OCI-LY1 (cell line): ENCODE results near the gene DNAJC25.

Experiments used
- H2AFZ ChIP-seq: fragments of 200-600 bp; sonication (generic), shearing (Covaris generic); 2 replicates; pipeline ENCODE4 v1.6.0; 2014; ENCODE audit warnings: antibody characterized with exemption, mild to moderate bottlenecking, low read length
- H3F3A ChIP-seq: fragments of 200-600 bp; sonication (generic), shearing (Covaris generic); 2 replicates; pipeline ENCODE4 v1.6.0; 2014; ENCODE audit warnings: mild to moderate bottlenecking, antibody characterized with exemption, low read length, moderate library complexity; ENCODE audit not compliant: insufficient read depth
- H3K27ac ChIP-seq: fragments of 200-600 bp; sonication (generic); 2 replicates; pipeline ENCODE4 v1.5.1; 2014; ENCODE audit warnings: low read length, mixed run types, mild to moderate bottlenecking, low read depth; ENCODE audit not compliant: poor library complexity, severe bottlenecking
- H3K27me3 ChIP-seq: fragments of 200-600 bp; sonication (generic); 2 replicates; pipeline ENCODE4 v1.6.0; 2014; ENCODE audit warnings: antibody characterized with exemption, mild to moderate bottlenecking, low read length, moderate library complexity; ENCODE audit not compliant: insufficient read depth
- H3K36me3 ChIP-seq: fragments of 200-600 bp; sonication (generic); 2 replicates; pipeline ENCODE4 v1.6.1; 2014; ENCODE audit warnings: mild to moderate bottlenecking, antibody characterized with exemption, low read length, moderate library complexity, mixed read lengths; ENCODE audit not compliant: insufficient read depth
- H3K4me1 ChIP-seq: fragments of 200-600 bp; sonication (generic); 2 replicates; pipeline ENCODE4 v1.5.1; 2014; ENCODE audit warnings: mild to moderate bottlenecking, low read length, moderate library complexity; ENCODE audit not compliant: insufficient read depth, severe bottlenecking
- H3K4me2 ChIP-seq: fragments of 200-600 bp; sonication (generic), shearing (Covaris generic); 2 replicates; pipeline ENCODE4 v1.6.1; 2014; ENCODE audit warnings: low read length
- H3K4me3 ChIP-seq: fragments of 200-600 bp; sonication (generic); 2 replicates; pipeline ENCODE4 v1.5.1; 2014; ENCODE audit warnings: low read length, low read depth, mild to moderate bottlenecking, mixed read lengths; ENCODE audit not compliant: poor library complexity, severe bottlenecking
- H3K79me2 ChIP-seq: fragments of 200-600 bp; shearing (Covaris generic); 2 replicates; pipeline ENCODE4 v1.6.1; 2016; ENCODE audit warnings: mixed run types, low read length, mixed read lengths; ENCODE audit not compliant: insufficient read depth
- H3K9ac ChIP-seq: fragments of 200-600 bp; sonication (generic), shearing (Covaris generic); 2 replicates; pipeline ENCODE4 v1.6.1; 2014; ENCODE audit warnings: mild to moderate bottlenecking, low read length, mixed read lengths
- H3K9me2 ChIP-seq: fragments of 200-600 bp; sonication (generic), shearing (Covaris generic); 2 replicates; pipeline ENCODE4 v1.6.1; 2014; ENCODE audit warnings: low read depth, mild to moderate bottlenecking, low read length, mixed read lengths
- H3K9me3 ChIP-seq: fragments of 200-600 bp; shearing (Covaris generic); 2 replicates; pipeline ENCODE4 v1.6.1; 2014; ENCODE audit warnings: low read length, mixed read lengths
- H4K20me1 ChIP-seq: fragments of 200-600 bp; sonication (generic), shearing (Covaris generic); 2 replicates; pipeline ENCODE4 v1.6.0; 2016; ENCODE audit warnings: mild to moderate bottlenecking, low read length; ENCODE audit not compliant: insufficient read depth
- EZH2 ChIP-seq: fragments of 200-600 bp; sonication (generic), shearing (Covaris generic); IDR thresholded peaks from 2 replicates; pipeline ENCODE4 v1.8.0; 2017; ENCODE audit warnings: borderline replicate concordance, mixed run types, mild to moderate bottlenecking, antibody characterized with exemption, low read length, moderate library complexity, mixed read lengths
- TF ChIP-seq, protein P1 (sequence below): fragments of 200-600 bp; sonication (generic), shearing (Covaris generic); IDR thresholded peaks from 2 replicates; pipeline ENCODE4 v1.5.1; 2017; ENCODE audit warnings: mild to moderate bottlenecking, antibody characterized with exemption, low read length, moderate library complexity, mixed read lengths

DNAJC25 gene

DNA sequence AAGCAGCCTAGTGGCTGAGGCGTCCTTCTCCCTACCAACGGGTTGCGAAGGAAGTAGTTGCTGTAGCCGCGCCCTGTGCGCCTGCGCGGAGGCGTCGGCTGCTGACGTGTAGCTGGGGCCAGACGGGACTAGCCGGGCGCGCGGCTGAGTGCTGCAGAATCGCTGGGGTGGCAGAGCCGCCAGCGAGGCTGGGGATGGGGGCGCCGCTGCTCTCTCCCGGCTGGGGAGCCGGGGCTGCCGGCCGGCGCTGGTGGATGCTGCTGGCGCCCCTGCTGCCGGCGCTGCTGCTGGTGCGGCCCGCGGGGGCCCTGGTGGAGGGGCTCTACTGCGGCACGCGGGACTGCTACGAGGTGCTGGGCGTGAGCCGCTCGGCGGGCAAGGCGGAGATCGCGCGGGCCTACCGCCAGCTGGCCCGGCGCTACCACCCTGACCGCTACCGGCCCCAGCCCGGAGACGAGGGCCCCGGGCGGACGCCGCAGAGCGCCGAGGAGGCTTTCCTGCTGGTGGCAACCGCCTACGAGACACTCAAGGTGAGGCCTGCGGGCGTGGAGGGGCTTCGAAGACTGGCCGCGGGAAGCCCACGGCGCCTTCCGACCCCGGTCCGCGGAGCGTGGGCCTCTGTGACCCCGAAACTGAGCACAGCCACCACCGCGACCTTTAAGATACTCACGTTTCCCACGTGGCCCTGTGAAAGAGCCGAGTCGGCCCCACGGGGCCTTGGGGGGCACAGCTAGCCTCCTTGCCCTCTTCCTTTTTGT is at the start of gene DNAJC25:
Gene DNAJC25, plus strand, starts transcription at position 121 of the 758 bp plus-strand sequence. Its CDS starts 74 bp downstream, at position 195.
- Histone ChIP-seq H3K27me3 (no peaks in the 10 kb centered on the region), H3K36me3 (no peaks in the 10 kb centered on the region), H3K27ac (peak within 1 kb of the TSS; percentile 37), H3K4me2 (peak within 1 kb of the TSS; percentile 92), H3K9me3 (no peaks in the 10 kb centered on the region), H3K4me3 (peak within 1 kb of the TSS; percentile 90), H4K20me1 (no peaks in the 10 kb centered on the region), H3K9ac (peak within 1 kb of the TSS; percentile 89), H3K9me2 (no peaks in the 10 kb centered on the region), H2AFZ (peak within 1 kb of the TSS; percentile 97), H3F3A (no peaks in the 10 kb centered on the region), H3K79me2 (peaks cover 48% of the 10 kb centered on the region), H3K4me1 (peaks cover 29% of the 10 kb centered on the region)
- TF ChIP-seq EZH2 = no peak
- TF ChIP-seq, protein P1, sequence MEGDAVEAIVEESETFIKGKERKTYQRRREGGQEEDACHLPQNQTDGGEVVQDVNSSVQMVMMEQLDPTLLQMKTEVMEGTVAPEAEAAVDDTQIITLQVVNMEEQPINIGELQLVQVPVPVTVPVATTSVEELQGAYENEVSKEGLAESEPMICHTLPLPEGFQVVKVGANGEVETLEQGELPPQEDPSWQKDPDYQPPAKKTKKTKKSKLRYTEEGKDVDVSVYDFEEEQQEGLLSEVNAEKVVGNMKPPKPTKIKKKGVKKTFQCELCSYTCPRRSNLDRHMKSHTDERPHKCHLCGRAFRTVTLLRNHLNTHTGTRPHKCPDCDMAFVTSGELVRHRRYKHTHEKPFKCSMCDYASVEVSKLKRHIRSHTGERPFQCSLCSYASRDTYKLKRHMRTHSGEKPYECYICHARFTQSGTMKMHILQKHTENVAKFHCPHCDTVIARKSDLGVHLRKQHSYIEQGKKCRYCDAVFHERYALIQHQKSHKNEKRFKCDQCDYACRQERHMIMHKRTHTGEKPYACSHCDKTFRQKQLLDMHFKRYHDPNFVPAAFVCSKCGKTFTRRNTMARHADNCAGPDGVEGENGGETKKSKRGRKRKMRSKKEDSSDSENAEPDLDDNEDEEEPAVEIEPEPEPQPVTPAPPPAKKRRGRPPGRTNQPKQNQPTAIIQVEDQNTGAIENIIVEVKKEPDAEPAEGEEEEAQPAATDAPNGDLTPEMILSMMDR = no peak

DNA sequence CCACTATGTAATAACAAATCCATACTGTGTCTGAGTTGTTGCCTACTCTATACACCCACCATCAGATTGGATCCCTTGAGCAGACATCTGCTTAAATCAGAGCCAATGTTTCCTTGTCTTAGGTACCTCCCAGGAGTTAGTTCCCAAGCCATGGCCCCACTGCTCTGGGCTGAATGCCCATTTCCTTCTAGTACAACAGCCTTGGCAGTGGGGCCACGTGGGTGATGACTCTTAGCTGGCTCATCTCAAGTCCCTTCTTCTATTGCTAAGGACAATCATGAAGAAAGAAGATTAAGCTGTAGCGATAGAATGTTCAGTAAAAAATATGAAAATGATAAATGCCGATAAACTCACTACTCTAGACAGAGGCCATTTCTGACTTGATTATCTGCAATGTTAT is 48.2 kb upstream of the DNAJC25 start:
- Histone ChIP-seq H3K27me3 (no peaks in the 10 kb centered on the region), H3K27ac (no peak overlapping the region), H3K36me3 (no peaks in the 10 kb centered on the region), H4K20me1 (no peaks in the 10 kb centered on the region), H2AFZ (no peak overlapping the region), H3K4me1 (no peaks in the 10 kb centered on the region), H3K9ac (no peak overlapping the region), H3F3A (no peaks in the 10 kb centered on the region), H3K9me2 (no peaks in the 10 kb centered on the region), H3K4me3 (no peak overlapping the region), H3K9me3 (no peaks in the 10 kb centered on the region), H3K79me2 (no peaks in the 10 kb centered on the region), H3K4me2 (no peak overlapping the region)
- TF ChIP-seq, protein P1 = no peak
- TF ChIP-seq EZH2 = no peak

DNA sequence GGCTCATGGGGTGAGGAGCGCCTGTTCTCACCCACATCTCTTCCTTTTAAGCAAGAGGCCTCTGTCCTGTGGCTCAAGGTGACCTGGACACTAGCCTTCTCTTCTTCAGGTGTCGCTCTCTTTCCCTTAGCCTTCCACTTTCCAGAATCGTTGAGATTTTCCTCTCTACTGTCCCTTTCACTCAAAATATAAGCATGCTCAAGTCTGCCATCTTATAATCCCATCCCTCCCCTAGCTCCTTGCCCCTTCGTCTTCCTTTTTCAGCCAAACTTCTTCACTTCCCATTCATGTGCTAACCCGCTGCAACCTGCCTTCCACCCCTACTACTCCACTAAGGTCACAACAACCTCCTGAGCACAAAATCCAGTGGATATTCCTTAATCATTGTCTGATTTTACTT is 44.8 kb upstream of the DNAJC25 start:
- H2AFZ ChIP-seq = no peak overlapping the region
- H3K9me2 ChIP-seq = no peaks in the 10 kb centered on the region
- no peaks in the 10 kb centered on the region for H3K27me3 ChIP-seq
- H3K4me3 ChIP-seq = no peak overlapping the region
- no peak overlapping the region for H3K9ac ChIP-seq
- no peak overlapping the region for H3K4me2 ChIP-seq
- no peak overlapping the region for H3K27ac ChIP-seq
- H3K79me2 ChIP-seq = no peaks in the 10 kb centered on the region
- H3K9me3 ChIP-seq = no peaks in the 10 kb centered on the region
- H4K20me1 ChIP-seq = no peaks in the 10 kb centered on the region
- TF ChIP-seq EZH2 = no peak
- TF ChIP-seq, protein P1 = no peak
- no peaks in the 10 kb centered on the region for H3K36me3 ChIP-seq
- no peaks in the 10 kb centered on the region for H3K4me1 ChIP-seq
- H3F3A ChIP-seq = no peaks in the 10 kb centered on the region
